Naive thymus-derived CD8-positive, alpha-beta T cell (primary cell): ENCODE results near the gene RANBP3. TPM values are rescaled to one million over a fixed set of nuclear protein-coding genes. Genes with fewer than 3 reads are reported as not detected.

Experiments
- ATAC-seq, 2 donors: fragments of 150-1000 bp; cut with Tn5 transposase in 1 of 2; sonication (Bioruptor Pico), chemical (Tn5 transposase) in 1 of 2; 1 replicate in 1 of 2; 2 replicates in 1 of 2; pipeline ENCODE4 v1.10.0; 2021; ENCODE audit warnings: mild to moderate bottlenecking in 2 of 2, moderate library complexity in 2 of 2
- POLR2A ChIA-PET: fragments of 350-600 bp; sonication (Branson Sonifier 250); formaldehyde crosslinking; loops from one replicate; lab custom pipeline; 2021; ENCODE audit warnings: antibody characterized with exemption; lab: Charles Lee
- DNase-seq, 10 donors: peaks; one replicate each; pipeline versions ENCODE4 v3.0.0 to v3.0.0-alpha.2; 2020 to 2022
- H3K27ac Mint-ChIP-seq, 10 donors: one replicate each; pipeline ENCODE4 v1.8.0; 2020 to 2022; ENCODE audit warnings: mild to moderate bottlenecking in 10 of 10, mixed read lengths in 10 of 10, moderate library complexity in 4 of 10, inconsistent platforms in 1 of 10
- H3K27me3 Mint-ChIP-seq, 5 donors: one replicate each; pipeline ENCODE4 v1.8.0; 2021 to 2022; ENCODE audit warnings: mixed read lengths in 5 of 5
- H3K36me3 Mint-ChIP-seq, 3 donors: one replicate each; pipeline ENCODE4 v1.8.0; 2020 to 2022; ENCODE audit warnings: mixed read lengths in 3 of 3, mild to moderate bottlenecking in 2 of 3, inconsistent platforms in 1 of 3
- H3K4me1 Mint-ChIP-seq, 4 donors: one replicate each; pipeline ENCODE4 v1.8.0; 2021 to 2022; ENCODE audit warnings: mixed read lengths in 4 of 4
- H3K4me3 Mint-ChIP-seq, 10 donors: one replicate each; pipeline ENCODE4 v1.8.0; 2020 to 2022; ENCODE audit warnings: mild to moderate bottlenecking in 10 of 10, mixed read lengths in 10 of 10, moderate library complexity in 6 of 10, inconsistent platforms in 1 of 10
- H3K9me3 Mint-ChIP-seq, 9 donors: one replicate each; pipeline ENCODE4 v1.8.0; 2020 to 2022; ENCODE audit warnings: mixed read lengths in 9 of 9, mild to moderate bottlenecking in 3 of 9, inconsistent platforms in 1 of 9, moderate library complexity in 1 of 9
- polyA plus RNA-seq, 3 donors: library from polyadenylated mRNA; unstranded; fragments of 300-500 nt; fragmentation: Illumina TruSeq; gene quantifications; one replicate each; pipeline ENCODE4 v1.2.3, GENCODE V29; 2021
- total RNA-seq, 8 experiments: library from RNA in 2 of 8; stranded (reverse) in 2 of 8; gene quantifications; one replicate each; pipeline ENCODE4 v1.2.3 and lab custom pipeline; 2021 to 2026

Gene RANBP3
- total and polyA plus RNA-seq, 5 experiments from 2014 or later: 7.7 to 145 (median 13.0) TPM

- no peak overlapping the region for H3K4me3 Mint-ChIP-seq
- H3K4me1 Mint-ChIP-seq: peaks cover 0 to 7% (median 2%) of the 10 kb centered on the region in 4 donors
- no peaks in the 10 kb centered on the region for H3K9me3 Mint-ChIP-seq
- ATAC-seq: no peak
- H3K27me3 Mint-ChIP-seq: no peaks in the 10 kb centered on the region
- H3K36me3 Mint-ChIP-seq: peaks cover 0 to 88% (median 17%) of the 10 kb centered on the region in 3 donors
- no peak for DNase-seq
- POLR2A ChIA-PET: interaction anchor here (1.3 kb wide), 1 partner anchor 22 kb away, joined by 4 read pairs; the partner anchor contains the start of gene NDUFA11
- peak overlapping the region in 1 of 10 donors; percentile 4 for H3K27ac Mint-ChIP-seq
Measured at GRCh38 chr19:5925830-5926427, 52.0 kb downstream of the RANBP3 start.

DNA sequence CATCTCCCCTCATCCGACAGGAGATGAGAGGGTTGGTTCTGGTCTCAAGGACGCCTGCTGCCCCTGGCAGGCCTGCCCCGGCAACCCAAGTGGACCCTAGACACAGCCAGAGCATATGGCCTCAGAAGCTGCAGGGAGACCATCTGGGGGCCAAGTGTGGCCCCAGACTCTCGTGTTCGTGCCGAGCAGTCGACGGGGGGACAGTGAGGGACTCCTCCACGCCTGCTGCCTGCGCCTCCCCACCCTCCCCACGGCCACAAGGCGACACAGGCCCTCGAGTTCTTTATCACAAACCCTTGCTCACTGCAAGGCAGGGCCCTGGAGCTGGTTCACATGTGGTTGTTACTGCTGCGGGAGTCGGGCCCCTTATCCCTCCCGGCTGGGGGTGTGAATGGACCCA, 54.6 kb downstream of the RANBP3 start:
- H3K36me3 Mint-ChIP-seq: peaks cover 0 to 89% (median 18%) of the 10 kb centered on the region in 3 donors
- no peak for DNase-seq
- H3K27me3 Mint-ChIP-seq: no peaks in the 10 kb centered on the region
- ATAC-seq: no peak
- POLR2A ChIA-PET: interaction anchor here (0.6 kb wide), 1 partner anchor 197 kb away, joined by 3 read pairs; no protein-coding TSS in a partner anchor
- peaks cover 0 to 5% (median 2%) of the 10 kb centered on the region in 4 donors for H3K4me1 Mint-ChIP-seq
- no peak overlapping the region for H3K4me3 Mint-ChIP-seq
- peak overlapping the region in 1 of 10 donors; percentile 40 for H3K27ac Mint-ChIP-seq
- H3K9me3 Mint-ChIP-seq: no peaks in the 10 kb centered on the region

DNA sequence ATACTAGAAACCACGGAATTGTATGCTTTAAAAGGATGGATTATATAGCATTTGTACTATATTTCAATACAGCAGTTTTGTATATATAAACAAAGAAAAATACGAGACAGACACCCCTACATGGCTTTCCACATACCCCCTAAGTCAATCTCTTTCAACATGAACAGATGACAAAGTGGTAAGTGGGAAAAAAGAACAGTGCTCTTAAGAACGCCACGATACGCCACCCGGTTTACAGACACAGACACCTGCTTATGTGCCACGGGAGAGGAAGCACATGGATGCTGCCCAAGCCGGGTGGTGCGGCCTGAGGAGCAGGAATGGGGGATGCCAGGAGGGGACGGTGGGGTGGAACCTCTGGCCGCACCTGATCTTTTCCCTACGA, 55.8 kb downstream of the RANBP3 start:
- ATAC-seq: no peak

GRCh38 chr19:5921516-5922160, 56.3 kb downstream of the RANBP3 start:
- Mint-ChIP-seq H3K36me3 (peaks cover 0 to 77% (median 16%) of the 10 kb centered on the region in 3 donors), H3K4me3 (no peak overlapping the region), H3K9me3 (no peaks in the 10 kb centered on the region), H3K27ac (peak overlapping the region in 1 of 10 donors; percentile 8), H3K27me3 (no peaks in the 10 kb centered on the region), H3K4me1 (peaks cover 0 to 4% (median 1%) of the 10 kb centered on the region in 4 donors)
- POLR2A ChIA-PET: interaction anchor here (0.5 kb wide), 1 partner anchor 21 kb away, joined by 5 read pairs; no protein-coding TSS in a partner anchor
- DNase-seq (no peak), ATAC-seq (no peak)

More for the DNA sequence above, 55.8 kb downstream of the RANBP3 start:
- no peak for DNase-seq
- Mint-ChIP-seq H3K4me1 (peaks cover 0 to 4% (median 1%) of the 10 kb centered on the region in 4 donors), H3K4me3 (no peak overlapping the region), H3K36me3 (peaks cover 0 to 77% (median 16%) of the 10 kb centered on the region in 3 donors), H3K9me3 (no peaks in the 10 kb centered on the region), H3K27ac (no peak overlapping the region), H3K27me3 (no peaks in the 10 kb centered on the region)
- POLR2A ChIA-PET: interaction anchor here (0.5 to 0.7 kb wide), 2 partner anchors 22 to 40 kb away, joined by 3 to 5 read pairs; no protein-coding TSS in a partner anchor

GRCh38 chr19:5918463-5919079, 59.4 kb downstream of the RANBP3 start:
- peak overlapping the region in 1 of 10 donors; percentile 45 for H3K4me3 Mint-ChIP-seq
- peaks cover 0 to 2% (median 0%) of the 10 kb centered on the region in 4 donors for H3K4me1 Mint-ChIP-seq
- ATAC-seq: no peak
- H3K27ac Mint-ChIP-seq: peak overlapping the region in 2 of 10 donors; percentile 21 to 24
- H3K36me3 Mint-ChIP-seq: peaks cover 0 to 63% (median 11%) of the 10 kb centered on the region in 3 donors
- no peak for DNase-seq
- H3K9me3 Mint-ChIP-seq: no peaks in the 10 kb centered on the region
- POLR2A ChIA-PET: no interaction called here
- no peaks in the 10 kb centered on the region for H3K27me3 Mint-ChIP-seq

- ATAC-seq: no peak
Measured at GRCh38 chr19:5917431-5918107, 60.4 kb downstream of the RANBP3 start.

GRCh38 chr19:5916181-5916708, 61.7 kb downstream of the RANBP3 start:
- H3K9me3 Mint-ChIP-seq: no peaks in the 10 kb centered on the region
- no peaks in the 10 kb centered on the region for H3K4me1 Mint-ChIP-seq
- peaks cover 0 to 46% (median 2%) of the 10 kb centered on the region in 3 donors for H3K36me3 Mint-ChIP-seq
- peak overlapping the region in 2 of 10 donors; percentile 7 to 87 for H3K27ac Mint-ChIP-seq
- POLR2A ChIA-PET: interaction anchor here (1.4 kb wide), 1 partner anchor 13 kb away, joined by 4 read pairs; the partner anchor contains the start of gene NDUFA11
- no peak overlapping the region for H3K4me3 Mint-ChIP-seq
- ATAC-seq (no peak), DNase-seq (no peak)
- no peaks in the 10 kb centered on the region for H3K27me3 Mint-ChIP-seq

More at GRCh38 chr19:5917431-5918107, 60.4 kb downstream of the RANBP3 start:
- Mint-ChIP-seq H3K9me3 (no peaks in the 10 kb centered on the region), H3K4me3 (no peak overlapping the region), H3K27me3 (no peaks in the 10 kb centered on the region), H3K36me3 (peaks cover 0 to 59% (median 8%) of the 10 kb centered on the region in 3 donors), H3K27ac (no peak overlapping the region), H3K4me1 (no peaks in the 10 kb centered on the region)
- POLR2A ChIA-PET: no interaction called here
- no peak for DNase-seq

DNA sequence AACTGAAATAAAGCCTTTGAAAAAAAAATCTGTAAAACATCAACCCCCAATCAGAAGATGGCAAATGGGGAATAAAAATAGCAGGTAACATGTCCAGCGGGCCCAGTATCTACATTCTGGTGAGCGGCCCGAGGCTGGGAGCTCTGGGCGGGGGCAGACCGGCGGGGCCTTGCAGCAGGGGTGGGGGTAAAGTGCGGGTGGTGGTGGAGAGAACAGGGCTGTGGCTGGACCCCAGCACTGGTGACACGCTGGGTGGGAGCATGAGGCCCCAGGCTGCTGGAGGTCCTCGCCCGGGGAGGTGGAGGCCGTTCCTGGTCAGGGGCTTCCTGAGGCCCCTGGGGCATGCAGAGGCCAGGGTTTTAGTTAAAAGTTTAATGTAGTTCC, 62.2 kb downstream of the RANBP3 start:
- POLR2A ChIA-PET: interaction anchor here (1.4 kb wide), 2 partner anchors 11 to 12 kb away, joined by 4 read pairs; partner anchors contain the start of genes NDUFA11 and VMAC
- Mint-ChIP-seq H3K4me1 (no peaks in the 10 kb centered on the region), H3K27ac (peak overlapping the region in 1 of 10 donors; percentile 87), H3K9me3 (no peaks in the 10 kb centered on the region), H3K27me3 (no peaks in the 10 kb centered on the region), H3K4me3 (no peak overlapping the region), H3K36me3 (peaks cover 0 to 42% (median 2%) of the 10 kb centered on the region in 3 donors)
- DNase-seq (no peak), ATAC-seq (no peak)

DNA sequence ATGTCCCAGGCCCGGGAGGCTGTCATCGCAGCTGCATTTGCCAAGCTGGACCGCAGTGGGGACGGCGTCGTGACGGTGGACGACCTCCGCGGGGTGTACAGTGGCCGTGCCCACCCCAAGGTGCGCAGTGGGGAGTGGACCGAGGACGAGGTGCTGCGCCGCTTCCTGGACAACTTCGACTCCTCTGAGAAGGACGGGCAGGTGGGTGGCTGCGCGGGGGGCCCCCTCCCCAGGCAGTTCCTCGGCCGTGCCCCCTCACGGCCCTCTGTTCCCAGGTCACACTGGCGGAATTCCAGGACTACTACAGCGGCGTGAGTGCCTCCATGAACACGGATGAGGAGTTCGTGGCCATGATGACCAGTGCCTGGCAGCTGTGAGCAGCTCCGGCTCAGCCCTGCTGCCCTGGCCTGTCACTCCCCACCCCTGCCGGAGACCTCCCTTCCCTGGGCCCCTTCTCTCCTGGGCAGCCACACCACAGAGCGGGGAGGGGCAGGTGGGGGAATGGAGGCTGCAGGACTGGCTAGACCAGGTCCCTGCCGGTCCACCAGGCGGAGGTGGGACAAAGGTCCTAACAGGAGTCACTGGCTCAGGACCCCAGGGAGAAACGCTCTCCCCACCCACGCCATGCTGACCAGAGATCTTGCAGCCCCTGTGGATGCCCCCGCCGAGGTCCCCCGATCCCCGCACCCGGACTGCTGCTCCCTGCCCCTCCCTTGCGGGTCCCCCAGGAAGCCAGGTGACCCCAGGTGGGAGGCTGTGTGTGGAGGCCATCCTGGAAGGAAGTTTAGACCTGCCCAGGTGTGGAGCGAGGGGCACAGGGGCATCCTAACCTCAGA, 62.8 kb downstream of the RANBP3 start:
- ATAC-seq (no peak), DNase-seq (no peak)
- Mint-ChIP-seq H3K4me3 (no peak overlapping the region), H3K36me3 (peaks cover 0 to 41% (median 2%) of the 10 kb centered on the region in 3 donors), H3K4me1 (no peaks in the 10 kb centered on the region), H3K9me3 (no peaks in the 10 kb centered on the region), H3K27ac (no peak overlapping the region), H3K27me3 (no peaks in the 10 kb centered on the region)
- POLR2A ChIA-PET: interaction anchor here (0.6 to 1.4 kb wide), 3 partner anchors 10 to 412 kb away, joined by 4 read pairs; partner anchors contain the start of genes NDUFA11 and VMAC

DNA sequence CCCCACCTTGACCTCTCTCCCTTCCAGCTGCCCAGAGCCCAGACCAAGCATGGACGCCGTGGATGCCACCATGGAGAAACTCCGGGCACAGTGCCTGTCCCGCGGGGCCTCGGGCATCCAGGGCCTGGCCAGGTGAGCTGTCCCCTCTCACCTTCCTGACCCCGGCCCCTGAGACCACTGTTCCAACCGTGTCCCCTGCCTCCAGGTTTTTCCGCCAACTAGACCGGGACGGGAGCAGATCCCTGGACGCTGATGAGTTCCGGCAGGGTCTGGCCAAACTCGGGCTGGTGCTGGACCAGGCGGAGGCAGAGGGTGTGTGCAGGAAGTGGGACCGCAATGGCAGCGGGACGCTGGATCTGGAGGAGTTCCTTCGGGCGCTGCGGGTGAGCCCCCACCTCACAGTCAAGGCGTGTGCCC, 63.6 kb downstream of the RANBP3 start:
- no peaks in the 10 kb centered on the region for H3K9me3 Mint-ChIP-seq
- H3K4me1 Mint-ChIP-seq: no peaks in the 10 kb centered on the region
- no peak overlapping the region for H3K4me3 Mint-ChIP-seq
- no peaks in the 10 kb centered on the region for H3K27me3 Mint-ChIP-seq
- DNase-seq: no peak
- ATAC-seq: no peak
- H3K27ac Mint-ChIP-seq: no peak overlapping the region
- peaks cover 0 to 42% (median 2%) of the 10 kb centered on the region in 3 donors for H3K36me3 Mint-ChIP-seq
- POLR2A ChIA-PET: interaction anchor here (0.5 to 1.4 kb wide), 3 partner anchors 9 to 413 kb away, joined by 4 to 5 read pairs (median 4); partner anchors contain the start of gene VMAC

DNA sequence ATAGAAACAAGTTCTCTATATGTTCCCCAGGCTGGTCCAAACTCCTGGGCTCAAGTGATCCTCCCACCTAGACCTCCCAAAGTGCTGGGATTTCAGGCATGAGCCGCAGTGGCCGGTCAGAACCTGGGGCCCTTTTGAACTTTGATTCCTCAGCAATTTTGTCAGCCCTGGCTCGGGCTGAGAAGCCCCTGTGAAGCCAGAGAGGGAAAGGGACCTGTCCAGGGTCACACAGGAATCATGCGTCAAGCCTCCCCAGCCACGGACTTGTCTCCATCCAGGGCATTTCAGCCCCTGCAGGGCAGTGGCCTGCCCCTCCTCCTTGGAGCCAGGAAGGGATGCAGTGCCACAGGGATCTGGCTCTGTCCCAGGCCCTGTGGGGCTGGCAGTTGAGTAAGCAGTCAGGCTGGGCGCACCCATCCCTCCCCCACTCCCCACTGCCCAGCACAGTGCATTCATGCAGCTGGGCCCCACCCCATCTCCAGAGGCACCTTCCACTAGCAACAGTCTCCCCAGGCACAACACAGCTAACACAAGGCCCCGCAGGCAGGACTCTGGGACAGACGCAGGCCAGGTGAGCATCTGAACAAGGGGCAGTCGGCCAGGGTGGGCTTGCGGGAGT, 64.1 kb downstream of the RANBP3 start, which contains the start of gene CAPS:
TSS of gene CAPS (plus strand) at position 516 of the 619 bp plus-strand sequence. CDS start 153 bp downstream, outside the sequence.
- ATAC-seq: no peak
- POLR2A ChIA-PET: interaction anchor here (0.5 kb wide), 1 partner anchor 25 kb away, joined by 5 read pairs; no protein-coding TSS in a partner anchor
- no peaks in the 10 kb centered on the region for H3K9me3 Mint-ChIP-seq
- H3K36me3 Mint-ChIP-seq: peaks cover 0 to 41% (median 2%) of the 10 kb centered on the region in 3 donors
- no peak within 1 kb of the TSS for H3K4me3 Mint-ChIP-seq
- no peaks in the 10 kb centered on the region for H3K4me1 Mint-ChIP-seq
- no peak for DNase-seq
- peak within 1 kb of the TSS in 2 of 10 donors; percentile 43 to 48 for H3K27ac Mint-ChIP-seq
- no peaks in the 10 kb centered on the region for H3K27me3 Mint-ChIP-seq
